K562 (cell line): Measurements from ENCODE around the gene ZNF319. TPM values are rescaled to one million over a fixed set of nuclear protein-coding genes. Genes with fewer than 3 reads are reported as not detected.

Experiments
- ATAC-seq: fragments of 200-7000 bp; cut with Tn5 transposase; 3 replicates; pipeline ENCODE4 v1.9.1; 2020; ENCODE audit warnings: moderate library complexity
- BruUV-seq: library from RNA; stranded (reverse); fragments of 400-500 nt; replicated peaks from 2 replicates; lab custom pipeline; 2021; lab: Mats Ljungman, UMichigan
- CTCF ChIA-PET: fragments of 300-600 bp; formaldehyde crosslinking; extraction: SDS; loops from one replicate; lab custom pipeline; 2021; ENCODE audit warnings: low intra/inter-chr PET ratio; lab: Yijun Ruan, JAX
- POLR2A ChIA-PET: fragments of 300-600, 350-650 bp; sonication (Branson Sonifier 250); formaldehyde crosslinking; extraction: SDS; loops from one replicate; lab custom pipeline; 2021; ENCODE audit warnings: antibody characterized with exemption, inconsistent platforms; lab: Yijun Ruan, JAX
- DNase-seq, 4 experiments: peaks; one replicate each; pipeline versions ENCODE4 v3.0.0 to v3.0.0-alpha.2; 2011 to 2018; ENCODE audit warnings: low spot score in 3 of 4, mixed read lengths in 3 of 4; ENCODE audit errors: extremely low read depth in 1 of 4
- FAIRE-seq: peaks from 2 replicates; lab custom pipeline; 2011; peaks lifted over from hg19 to GRCh38; lab: Jason Lieb, UNC
- H2AFZ ChIP-seq: 2 replicates; pipeline ENCODE4 v1.6.0; 2011; ENCODE audit warnings: low read depth, low read length, control low read depth, inconsistent platforms
- H3K27ac ChIP-seq: fragments of 200-600 bp; 3 replicates; pipeline ENCODE4 v1.8.0; 2011; ENCODE audit warnings: low read depth, mild to moderate bottlenecking, control low read depth, inconsistent platforms, low read length, moderate library complexity, mixed read lengths; ENCODE audit errors: extremely low read depth
- H3K27me3 ChIP-seq, 2 experiments: fragments of 300-600 bp in 1 of 2; 2 replicates in 1 of 2; 3 replicates in 1 of 2; pipeline versions ENCODE4 v1.6.0 to v1.8.0; 2011; ENCODE audit warnings: inconsistent platforms in 2 of 2, low read length in 2 of 2, mild to moderate bottlenecking in 1 of 2, mixed read lengths in 1 of 2, moderate library complexity in 1 of 2; ENCODE audit not compliant: control insufficient read depth in 2 of 2, insufficient read depth in 2 of 2
- H3K36me3 ChIP-seq: fragments of 300-600 bp; 3 replicates; pipeline ENCODE4 v1.8.0; 2011; ENCODE audit warnings: mild to moderate bottlenecking, low read length, inconsistent platforms; ENCODE audit not compliant: control insufficient read depth, insufficient read depth
- H3K4me1 ChIP-seq, 2 experiments: fragments of 200-600 bp in 1 of 2; replicated peaks in 1 of 2; 2 replicates in 1 of 2; 3 replicates in 1 of 2; pipeline versions ENCODE4 v1.5.1 to v1.8.0; 2011; ENCODE audit warnings: inconsistent platforms in 2 of 2, low read length in 2 of 2, mild to moderate bottlenecking in 1 of 2, mixed read lengths in 1 of 2, moderate library complexity in 1 of 2; ENCODE audit not compliant: control insufficient read depth in 2 of 2, insufficient read depth in 2 of 2
- H3K4me2 ChIP-seq: 2 replicates; pipeline ENCODE4 v1.6.1; 2011; ENCODE audit warnings: low read length, control low read depth, inconsistent platforms, mixed read lengths; ENCODE audit not compliant: insufficient read depth
- H3K4me3 ChIP-seq: fragments of 200-600 bp; sonication (generic), shearing (Covaris generic); 2 replicates; pipeline ENCODE4 v1.5.1; 2016; ENCODE audit warnings: control low read depth, inconsistent platforms
- H3K79me2 ChIP-seq: fragments of 200-600 bp; 3 replicates; pipeline ENCODE4 v1.8.0; 2011; ENCODE audit warnings: low read length, inconsistent platforms; ENCODE audit not compliant: control insufficient read depth, insufficient read depth
- H3K9ac ChIP-seq, 2 experiments: 2 replicates each; pipeline versions ENCODE4 v1.6.0 to v1.6.1; 2011; ENCODE audit warnings: low read depth in 2 of 2, low read length in 2 of 2, control low read depth in 1 of 2, inconsistent platforms in 1 of 2, mild to moderate bottlenecking in 1 of 2, mixed read lengths in 1 of 2; ENCODE audit not compliant: insufficient read depth in 1 of 2
- H3K9me1 ChIP-seq: one replicate; pipeline ENCODE4 v1.6.0; 2011; ENCODE audit warnings: inconsistent platforms, mild to moderate bottlenecking, low read length, moderate library complexity; ENCODE audit not compliant: control insufficient read depth, insufficient read depth
- H3K9me3 ChIP-seq: replicated peaks from 2 replicates; pipeline ENCODE4 v1.5.1; 2011; ENCODE audit warnings: low read depth, low read length, inconsistent platforms; ENCODE audit not compliant: control insufficient read depth, insufficient read depth
- H4K20me1 ChIP-seq: replicated peaks from 2 replicates; pipeline ENCODE4 v1.6.1; 2011; ENCODE audit warnings: low read length, inconsistent platforms, mixed read lengths; ENCODE audit not compliant: control insufficient read depth, insufficient read depth
- EWSR1 ChIP-seq: fragments of 450-650 bp; IDR thresholded peaks from 2 replicates; pipeline ENCODE4 v1.6.1; 2018; ENCODE audit warnings: borderline replicate concordance, mild to moderate bottlenecking, low read depth, moderate library complexity; ENCODE audit not compliant: partially characterized antibody
- NELFE ChIP-seq: IDR thresholded peaks from 2 replicates; pipeline ENCODE4 v1.6.1; 2011; ENCODE audit warnings: mild to moderate bottlenecking; ENCODE audit not compliant: insufficient read depth, insufficient read length
- PRPF4 ChIP-seq: fragments of 200-400 bp; formaldehyde crosslinking; IDR thresholded peaks from one replicate; pipeline ENCODE4 v1.6.1; 2017; ENCODE audit warnings: low read length, low read depth, mild to moderate bottlenecking; ENCODE audit not compliant: insufficient read depth, poor library complexity, severe bottlenecking
- PYGO2 ChIP-seq: fragments of 450-650 bp; IDR thresholded peaks from 2 replicates; pipeline ENCODE4 v1.6.1; 2016; ENCODE audit warnings: mild to moderate bottlenecking, missing genetic modification characterization, moderate library complexity, missing compliant biosample characterization
- TEAD1 ChIP-seq, 2 experiments: fragments of 450-650 bp in 1 of 2; sonication (generic) in 1 of 2; formaldehyde crosslinking; IDR thresholded peaks; 2 replicates each; pipeline versions ENCODE4 v1.4.0 to v1.8.0; 2020 to 2022; ENCODE audit warnings: mild to moderate bottlenecking in 2 of 2, missing genetic modification reagents in 1 of 2
- WGBS: fragments of 100-300 bp; shearing (Covaris generic); methylation state at CpG from one replicate; pipeline ENCODE4 v1.1.6; 2016; ENCODE audit warnings: low coverage, mixed read lengths; ENCODE audit not compliant: insufficient coverage; ENCODE audit errors: missing lambda C conversion rate; 5-methylcytosine and 5-hydroxymethylcytosine counted together
- in situ Hi-C: fragments of 300-500 bp; cut with MboI; formaldehyde crosslinking; loops from 4 replicates; pipeline ENCODE4 v1.15.0; 2018; ENCODE audit warnings: inconsistent platforms, mixed read lengths
- intact Hi-C: fragments of 100-400 bp; cut with micrococcal nuclease; formaldehyde crosslinking; loops from 2 replicates; pipeline ENCODE4 v1.14.2; 2022
- polyA plus RNA-seq, 8 experiments: library from polyadenylated mRNA; depleted of rRNA in 4 of 8; stranded (reverse) in 5 of 8; unstranded in 3 of 8; fragments of >200 nt; fragmentation: Nextera tagmentation in 2 of 8; fragmentation: Illumina TruSeq in 1 of 8; extraction: Ambion mirVana in 2 of 8; extraction: Trizol in 1 of 8; gene quantifications; 2 replicates each; pipeline versions ENCODE4 v1.2.1 to v1.2.3, GENCODE V29; 2011 to 2014; ENCODE audit warnings: inconsistent platforms in 1 of 8, missing spikeins in 1 of 8
- total RNA-seq, 7 experiments: library from RNA; depleted of rRNA in 6 of 7; stranded (reverse); fragments of >200 nt in 6 of 7; fragmentation: Illumina TruSeq in 2 of 7; extraction: Trizol in 2 of 7; gene quantifications; 2 replicates each; pipeline versions ENCODE4 v1.2.1 to v1.2.3, GENCODE V29; 2011 to 2021; ENCODE audit warnings: low replicate concordance in 1 of 7

The ZNF319 gene
- total and polyA plus RNA-seq, 9 of the 15 experiments (the other 6 are each of a cell fraction or from before 2014, with no cell fraction given): 0.20 to 5.7 (median 1.4) TPM

DNA sequence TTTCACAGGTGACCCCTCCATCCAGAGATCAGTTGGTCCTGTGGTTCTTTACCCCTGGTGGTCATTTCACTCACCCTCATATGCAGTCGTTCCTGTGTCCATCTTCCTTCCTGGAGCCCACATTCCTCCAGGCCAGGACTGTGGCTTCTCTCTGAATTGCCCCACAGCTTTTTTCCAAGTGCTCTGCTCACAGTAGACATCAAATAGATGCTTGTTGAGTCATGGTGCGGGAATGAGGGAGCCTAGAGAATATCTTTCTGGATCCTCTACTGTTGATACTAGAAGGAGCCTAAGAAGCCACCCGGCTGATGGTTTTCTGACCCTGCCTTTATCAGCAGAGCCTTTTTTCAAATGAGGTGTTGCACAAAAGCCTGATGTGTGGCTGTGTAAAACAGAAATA is 11.2 kb upstream of the ZNF319 start:
- BruUV-seq: no TSS peak
- POLR2A ChIA-PET: no interaction called here
- no peak overlapping the region for H2AFZ ChIP-seq
- no peaks in the 10 kb centered on the region for H3K27me3 ChIP-seq
- no peak for ATAC-seq
- CTCF ChIA-PET: no interaction called here
- H3K9me3 ChIP-seq: peaks cover 2% of the 10 kb centered on the region; the same call in 1 of the 2 replicates
- H4K20me1 ChIP-seq: no peaks in the 10 kb centered on the region
- H3K4me3 ChIP-seq: no peak overlapping the region
- H3K4me2 ChIP-seq: no peak overlapping the region
- no peaks in the 10 kb centered on the region; the same call in 2 of the 3 replicates for H3K79me2 ChIP-seq
- no peak overlapping the region for H3K9ac ChIP-seq
- 56% methylated on average over 3 of the region's 3 CpGs for WGBS
- no peak for FAIRE-seq
- no peak overlapping the region for H3K27ac ChIP-seq
- peaks cover 55% of the 10 kb centered on the region; the same call in 2 of the 3 replicates for H3K36me3 ChIP-seq
- in situ Hi-C loops (loop anchor here (10.0 kb wide), 2 partner anchors 113 to 283 kb away; partner anchors contain the start of genes CFAP20 and PRSS54), intact Hi-C loops (no loop called here)
- peaks cover 2% of the 10 kb centered on the region for H3K9me1 ChIP-seq
- no peaks in the 10 kb centered on the region for H3K4me1 ChIP-seq
- TF ChIP-seq EWSR1: no peak
- TF ChIP-seq PYGO2 (tag): no peak
- no peak for TF ChIP-seq PRPF4
- no peak for TF ChIP-seq NELFE
- no peak for TF ChIP-seq TEAD1 (CRISPR knock-in tag; IDR thresholded peaks at IDR 0.05)
- DNase-seq: no peak
